B cell (primary cell): ENCODE results near the gene MIDN. TPM values are rescaled to one million over a fixed set of nuclear protein-coding genes. Genes with fewer than 3 reads are reported as not detected.

Source experiments
- ATAC-seq: fragments of 200-7000 bp; cut with Tn5 transposase; one replicate; pipeline ENCODE4 v1.10.0; 2021; ENCODE audit warnings: low read depth, mild to moderate bottlenecking, moderate number of reproducible peaks, moderate library complexity
- CTCF ChIA-PET: fragments of 350-600 bp; sonication (Branson Sonifier 250); formaldehyde crosslinking; loops from one replicate; lab custom pipeline; 2021; ENCODE audit warnings: antibody characterized with exemption, inconsistent platforms; lab: Charles Lee
- POLR2A ChIA-PET: fragments of 350-600 bp; sonication (Branson Sonifier 250); formaldehyde crosslinking; loops from one replicate; lab custom pipeline; 2021; ENCODE audit warnings: antibody characterized with exemption; lab: Charles Lee
- DNase-seq: peaks from one replicate; pipeline ENCODE4 v3.0.0; 2013
- H2AFZ ChIP-seq: 2 replicates; pipeline ENCODE4 v1.6.1; 2012; ENCODE audit warnings: mild to moderate bottlenecking, low read depth, low read length; ENCODE audit not compliant: insufficient read depth, poor library complexity, severe bottlenecking
- H3K27ac ChIP-seq, 2 donors: 1 replicate in 1 of 2; 2 replicates in 1 of 2; pipeline ENCODE4 v1.5.1; 2012 to 2013; ENCODE audit warnings: low read length in 2 of 2, mild to moderate bottlenecking in 2 of 2, moderate library complexity in 1 of 2
- H3K27me3 ChIP-seq, 4 experiments: fragments of 200-600 bp in 1 of 4; sonication (generic) in 1 of 4; replicated peaks in 1 of 4; 1 replicate in 2 of 4; 2 replicates in 2 of 4; pipeline versions ENCODE4 v1.6.1 to v1.7.0; 2013 to 2016; ENCODE audit warnings: low read length in 3 of 4, mild to moderate bottlenecking in 2 of 4, mixed read lengths in 1 of 4, moderate library complexity in 1 of 4; ENCODE audit not compliant: insufficient read depth in 4 of 4, control insufficient read depth in 3 of 4; ENCODE audit errors: control extremely low read depth in 1 of 4
- H3K36me3 ChIP-seq, 2 experiments: replicated peaks in 1 of 2; 1 replicate in 1 of 2; 2 replicates in 1 of 2; pipeline versions ENCODE4 v1.6.1 to v1.7.1; 2013; ENCODE audit warnings: low read length in 1 of 2; ENCODE audit not compliant: insufficient read depth in 2 of 2, control insufficient read depth in 1 of 2; ENCODE audit errors: control extremely low read depth in 1 of 2, extremely low read depth in 1 of 2
- H3K4me1 ChIP-seq, 2 donors: fragments of 200-600 bp in 1 of 2; sonication (generic) in 1 of 2; 1 replicate in 1 of 2; 2 replicates in 1 of 2; pipeline versions ENCODE4 v1.5.1 to v1.6.1; 2013 to 2017; ENCODE audit warnings: low read length in 2 of 2; ENCODE audit not compliant: control insufficient read depth in 2 of 2, insufficient read depth in 2 of 2
- H3K4me2 ChIP-seq: replicated peaks from 2 replicates; pipeline ENCODE3; 2012; ENCODE audit warnings: mild to moderate bottlenecking, low read depth, low read length; ENCODE audit not compliant: poor library complexity, severe bottlenecking
- H3K4me3 ChIP-seq, 5 experiments: fragments of 200-600 bp in 1 of 5; sonication (generic) in 1 of 5; 1 replicate in 3 of 5; 2 replicates in 2 of 5; pipeline versions ENCODE4 v1.5.1 to v1.7.0; 2011 to 2016; ENCODE audit warnings: low read length in 4 of 5, mild to moderate bottlenecking in 4 of 5, low read depth in 2 of 5, control low read depth in 1 of 5, moderate library complexity in 1 of 5; ENCODE audit not compliant: insufficient read depth in 1 of 5; ENCODE audit errors: control extremely low read depth in 1 of 5, extremely low read depth in 1 of 5
- H3K79me2 ChIP-seq: fragments of 200-600 bp; sonication (generic); one replicate; pipeline ENCODE4 v1.6.0; 2016; ENCODE audit warnings: low read length; ENCODE audit not compliant: control insufficient read depth, insufficient read depth
- H3K9ac ChIP-seq: fragments of 200-600 bp; sonication (generic); 2 replicates; pipeline ENCODE4 v1.6.1; 2017; ENCODE audit warnings: mild to moderate bottlenecking, low read length, moderate library complexity
- H3K9me3 ChIP-seq, 3 donors: one replicate each; pipeline versions ENCODE4 v1.6.1 to v1.7.1; 2013; ENCODE audit warnings: low read length in 2 of 3; ENCODE audit not compliant: control insufficient read depth in 2 of 3, insufficient read depth in 1 of 3; ENCODE audit errors: control extremely low read depth in 1 of 3
- H4K20me1 ChIP-seq: 2 replicates; pipeline ENCODE4 v1.6.0; 2012; ENCODE audit warnings: mild to moderate bottlenecking, low read length; ENCODE audit not compliant: insufficient read depth, control insufficient read depth, poor library complexity, severe bottlenecking
- H3K27ac Mint-ChIP-seq: one replicate; pipeline ENCODE4 v1.8.0; 2021; ENCODE audit warnings: mixed read lengths
- H3K27me3 Mint-ChIP-seq: one replicate; pipeline ENCODE4 v1.8.0; 2021; ENCODE audit warnings: mixed read lengths
- H3K4me1 Mint-ChIP-seq: one replicate; pipeline ENCODE4 v1.8.0; 2021; ENCODE audit warnings: mixed read lengths
- H3K4me3 Mint-ChIP-seq: one replicate; pipeline ENCODE4 v1.8.0; 2021; ENCODE audit warnings: mixed read lengths
- H3K9me3 Mint-ChIP-seq: one replicate; pipeline ENCODE4 v1.8.0; 2022; ENCODE audit warnings: mixed read lengths; ENCODE audit not compliant: insufficient read depth
- CTCF ChIP-seq: fragments of 200-600 bp; IDR thresholded peaks from one replicate; pipeline ENCODE4 v1.8.0; 2022; ENCODE audit warnings: antibody characterized with exemption, mild to moderate bottlenecking
- EZH2 ChIP-seq: IDR thresholded peaks from 2 replicates; pipeline ENCODE4 v1.6.1; 2012; ENCODE audit warnings: borderline replicate concordance, low read depth, mild to moderate bottlenecking, moderate library complexity, low read length; ENCODE audit not compliant: insufficient read depth, poor library complexity, severe bottlenecking
- WGBS: methylation state at CpG from one replicate; pipeline ENCODE4 v1.1.5; 2013; ENCODE audit warnings: missing lambda C conversion rate; ENCODE audit not compliant: insufficient coverage; 5-methylcytosine and 5-hydroxymethylcytosine counted together
- intact Hi-C: fragments of 100-400 bp; cut with micrococcal nuclease; formaldehyde crosslinking; loops from one replicate; pipeline ENCODE4 v1.10.0; 2022
- polyA plus RNA-seq: library from polyadenylated mRNA; depleted of rRNA; stranded (reverse); fragments of >200 nt; gene quantifications from 2 replicates; pipeline ENCODE4 v1.2.3, GENCODE V29; 2012
- total RNA-seq, 2 donors: library from RNA; stranded (reverse); fragments of 120-200 nt in 1 of 2; gene quantifications; 1 replicate in 1 of 2; 2 replicates in 1 of 2; pipeline versions ENCODE4 v1.2.3 to v1.2.4, GENCODE V29; 2013 to 2022

Gene MIDN
- total and polyA plus RNA-seq, 2 donors (not counting 1 experiment from before 2014, with no cell fraction given) = 98.5 to 156 TPM

GRCh38 chr19:1281569-1282287 is 33.3 kb downstream of the MIDN start:
- H3K9me3 ChIP-seq = peaks cover 0 to 5% (median 0%) of the 10 kb centered on the region in 3 donors
- peaks cover 9 to 14% of the 10 kb centered on the region in 2 donors for H3K4me1 ChIP-seq
- ChIA-PET POLR2A (no interaction called here), CTCF (no interaction called here)
- no peak overlapping the region for H2AFZ ChIP-seq
- ATAC-seq (no peak), DNase-seq (peak; percentile 23)
- H3K4me2 ChIP-seq = no peak overlapping the region
- Mint-ChIP-seq H3K27me3 (peaks cover 15% of the 10 kb centered on the region), H3K4me3 (no peak overlapping the region), H3K27ac (no peak overlapping the region), H3K4me1 (peaks cover 27% of the 10 kb centered on the region), H3K9me3 (no peaks in the 10 kb centered on the region)
- peaks cover 0 to 16% of the 10 kb centered on the region in 2 experiments for H3K36me3 ChIP-seq
- peaks cover 0 to 27% (median 14%) of the 10 kb centered on the region in 4 experiments for H3K27me3 ChIP-seq
- H3K79me2 ChIP-seq = peaks cover 21% of the 10 kb centered on the region
- peaks cover 32% of the 10 kb centered on the region for H4K20me1 ChIP-seq
- H3K4me3 ChIP-seq = no peak overlapping the region
- H3K27ac ChIP-seq = no peak overlapping the region
- H3K9ac ChIP-seq = no peak overlapping the region
- intact Hi-C loops = no loop called here
- TF ChIP-seq CTCF (no peak), EZH2 (no peak)
- 86% methylated on average over 15 of the region's 15 CpGs for WGBS

GRCh38 chr19:1282588-1283206 is 34.3 kb downstream of the MIDN start:
- TF ChIP-seq CTCF (no peak), EZH2 (no peak)

More at GRCh38 chr19:1282588-1283206, 34.3 kb downstream of the MIDN start:
- H3K27me3 ChIP-seq = peaks cover 0 to 36% (median 18%) of the 10 kb centered on the region in 4 experiments
- no peak overlapping the region for H3K27ac Mint-ChIP-seq
- no peak for ATAC-seq
- H3K27me3 Mint-ChIP-seq = peaks cover 15% of the 10 kb centered on the region
- no peak overlapping the region for H2AFZ ChIP-seq
- intact Hi-C loops = no loop called here
- H3K36me3 ChIP-seq = peaks cover 0 to 16% of the 10 kb centered on the region in 2 experiments
- H3K9ac ChIP-seq = no peak overlapping the region
- peaks cover 10 to 11% of the 10 kb centered on the region in 2 donors for H3K4me1 ChIP-seq
- peaks cover 24% of the 10 kb centered on the region for H3K4me1 Mint-ChIP-seq
- H3K4me2 ChIP-seq = no peak overlapping the region
- POLR2A ChIA-PET = interaction anchor here (0.6 kb wide), 1 partner anchor 115 kb away, joined by 4 read pairs; no protein-coding TSS in a partner anchor
- H4K20me1 ChIP-seq = peaks cover 28% of the 10 kb centered on the region
- H3K4me3 ChIP-seq = no peak overlapping the region
- CTCF ChIA-PET = no interaction called here
- no peaks in the 10 kb centered on the region for H3K9me3 Mint-ChIP-seq
- peaks cover 16% of the 10 kb centered on the region for H3K79me2 ChIP-seq
- no peak overlapping the region for H3K27ac ChIP-seq
- peaks cover 0 to 8% (median 0%) of the 10 kb centered on the region in 3 donors for H3K9me3 ChIP-seq
- WGBS = 77% methylated on average over 18 of the region's 18 CpGs
- H3K4me3 Mint-ChIP-seq = no peak overlapping the region
- peak; percentile 23 for DNase-seq
